ENCODE data around the gene GLUL.
"Not testable (repeated sequence)": the region's sequence is repeated elsewhere in the genome, so short reads cannot be mapped to it uniquely, and the experiment has no call there.

Gene GLUL

DNA sequence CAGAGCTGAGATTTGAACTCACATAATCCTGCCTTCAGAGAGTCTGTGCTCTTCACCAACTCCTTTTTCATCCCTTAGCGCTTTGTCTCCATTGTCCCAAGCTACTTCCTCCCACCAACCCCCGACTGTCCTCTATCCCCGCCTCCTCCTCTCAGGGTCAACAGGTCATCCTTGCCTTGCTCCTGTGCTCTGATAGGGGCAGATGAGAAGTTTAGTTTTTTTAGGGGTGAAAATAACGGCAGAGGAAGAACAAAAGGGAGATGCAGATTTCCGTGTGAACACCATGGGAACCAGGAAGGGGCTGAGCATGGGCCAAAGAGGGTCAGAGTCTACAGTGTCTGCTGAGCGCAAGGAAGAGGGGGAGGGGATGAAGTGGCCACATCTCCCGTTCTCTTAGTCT is 31.9 kb downstream of the GLUL start:
- no peak for DNase-seq

DNA sequence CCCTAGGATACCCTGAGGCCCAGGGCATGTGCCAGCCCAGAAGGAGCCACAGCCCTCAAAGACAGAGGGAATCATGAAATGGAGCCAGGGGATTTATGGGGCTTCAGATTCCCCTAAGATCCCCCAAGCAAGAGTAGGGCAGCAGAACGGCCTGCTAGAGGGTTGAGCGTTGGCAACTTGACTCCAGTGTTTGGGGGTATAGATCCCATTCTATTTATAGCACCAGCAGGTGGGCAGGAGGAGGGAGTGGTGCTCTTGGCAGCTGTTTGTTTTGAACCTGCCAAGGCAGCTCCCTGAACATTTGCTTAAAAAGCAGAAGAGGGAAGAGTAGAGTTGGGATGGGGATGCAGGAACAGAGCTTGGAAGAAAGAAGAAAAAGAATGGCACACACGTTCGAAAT is 33.7 kb downstream of the GLUL start:
- peak; percentile 22 for DNase-seq

DNA sequence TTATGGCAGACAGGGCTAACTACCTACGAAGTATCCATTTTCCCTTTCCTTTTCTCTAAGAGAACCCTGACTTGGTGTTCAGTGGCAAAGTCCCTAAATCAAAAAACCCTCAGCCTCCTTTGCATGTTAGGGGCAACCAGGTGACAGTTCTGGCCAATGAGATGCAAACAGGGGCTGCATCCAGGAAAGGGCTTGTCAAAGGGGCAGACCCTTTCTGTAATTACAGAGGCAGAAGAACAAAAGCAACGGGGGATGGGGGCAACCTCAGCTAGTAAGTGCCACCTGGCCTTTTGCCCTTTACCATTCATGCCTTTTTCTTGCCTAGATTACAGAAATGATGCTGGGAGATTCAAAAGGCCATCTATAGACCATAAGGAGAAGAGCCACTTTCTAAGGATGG is 34.4 kb downstream of the GLUL start:
- no peak for DNase-seq

DNA sequence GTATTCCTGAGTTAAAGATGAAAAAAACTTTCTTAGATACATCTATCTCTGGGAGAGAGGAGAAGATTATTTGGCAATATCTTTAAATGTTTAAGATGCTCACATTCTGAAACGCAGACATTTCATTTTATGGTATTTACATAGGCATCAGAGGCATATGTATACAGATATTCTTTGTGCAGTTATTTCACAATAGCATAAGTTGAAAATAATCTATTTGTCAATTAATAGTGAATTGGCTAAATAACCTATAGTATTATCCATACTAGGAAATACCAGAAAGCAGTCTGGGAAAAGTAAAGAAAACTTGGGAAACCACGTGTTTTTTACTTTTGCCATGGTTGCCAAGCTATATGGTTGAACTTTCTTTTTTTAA is 35.9 kb downstream of the GLUL start:
- no peak for DNase-seq

DNA sequence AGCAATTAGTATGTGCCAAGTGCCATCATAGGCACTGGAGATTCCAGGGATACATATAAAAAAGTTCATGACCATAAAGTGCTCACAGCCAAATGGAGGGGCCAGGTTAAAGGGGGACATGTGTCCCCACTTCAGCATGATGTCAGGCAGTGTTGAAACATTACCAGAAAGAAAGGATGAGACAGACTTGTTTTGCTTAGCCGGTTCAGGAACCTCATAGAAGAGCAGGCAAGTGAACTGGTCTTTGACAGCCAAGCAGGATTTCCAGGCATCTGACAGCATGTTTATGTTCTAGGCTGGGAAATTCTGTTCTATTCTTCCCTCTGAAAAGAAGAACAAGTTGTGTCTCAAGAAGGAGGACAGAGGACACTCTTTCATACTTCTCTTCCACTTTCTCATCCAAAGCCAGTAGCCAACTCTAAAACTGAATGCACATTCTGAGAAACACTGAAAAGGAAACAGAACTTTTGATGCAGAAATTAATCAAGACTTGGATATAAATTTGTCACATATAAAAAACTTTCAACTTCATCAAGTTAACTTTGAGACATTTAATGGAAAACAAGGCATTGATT is 39.7 kb downstream of the GLUL start:
- no peak for DNase-seq

DNA sequence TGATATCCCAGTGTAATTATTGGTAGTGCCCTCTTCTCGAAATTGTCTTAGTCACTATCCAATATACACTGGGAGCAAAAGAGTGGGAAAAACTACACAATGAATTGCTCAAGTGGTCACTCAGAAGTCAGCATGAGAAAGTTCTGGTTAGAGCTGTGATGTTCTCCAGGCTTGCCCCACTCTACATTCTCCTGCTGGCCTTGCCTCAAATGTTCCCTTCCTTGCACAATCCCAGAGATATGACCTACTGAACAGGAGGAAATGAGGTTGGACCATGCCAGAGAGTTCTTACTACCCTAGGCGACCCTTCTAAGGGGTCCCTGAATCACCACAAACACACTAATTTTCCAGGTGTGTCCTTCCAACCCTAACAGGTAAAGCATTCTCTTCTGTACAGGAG is 40.8 kb downstream of the GLUL start:
- no peak for DNase-seq

DNA sequence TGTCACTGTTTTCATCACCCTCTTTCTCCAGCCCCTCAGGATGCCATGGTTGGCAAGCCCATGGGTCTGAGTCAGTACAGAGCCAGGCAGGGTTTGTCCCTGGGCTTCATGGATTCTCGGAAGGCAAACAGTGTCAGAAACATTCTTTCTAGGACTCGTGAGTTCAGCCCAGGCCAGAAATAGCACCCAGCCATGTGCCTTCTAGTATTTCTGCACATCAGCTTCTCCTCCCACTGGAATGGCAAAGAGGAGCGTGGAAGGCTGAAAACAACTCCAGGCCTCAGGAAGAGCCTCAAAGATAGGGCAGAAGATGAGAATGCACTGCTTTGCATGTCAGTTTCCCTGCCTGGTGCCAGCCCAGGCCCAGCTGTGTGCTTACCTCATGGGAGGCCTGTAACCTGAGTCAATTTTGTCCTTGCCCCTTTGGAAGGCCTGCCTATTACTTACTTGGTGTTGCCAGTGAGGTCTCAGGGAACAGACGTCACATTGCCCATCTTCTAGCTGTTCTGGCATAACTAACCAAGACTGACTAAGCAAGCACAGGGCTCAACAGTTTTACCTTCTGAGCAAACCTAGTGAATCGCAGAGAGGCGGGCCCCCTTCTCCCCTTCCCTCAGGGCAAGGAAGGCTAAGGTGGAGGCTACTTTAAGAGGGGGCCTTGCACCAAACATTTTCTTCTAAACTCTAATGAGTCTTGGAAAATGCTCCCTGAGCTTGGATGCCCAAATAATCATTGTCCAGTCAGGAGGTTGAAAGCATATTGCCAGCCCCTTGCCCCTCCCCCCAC is 42.4 kb downstream of the GLUL start:
- no peak for DNase-seq

DNA sequence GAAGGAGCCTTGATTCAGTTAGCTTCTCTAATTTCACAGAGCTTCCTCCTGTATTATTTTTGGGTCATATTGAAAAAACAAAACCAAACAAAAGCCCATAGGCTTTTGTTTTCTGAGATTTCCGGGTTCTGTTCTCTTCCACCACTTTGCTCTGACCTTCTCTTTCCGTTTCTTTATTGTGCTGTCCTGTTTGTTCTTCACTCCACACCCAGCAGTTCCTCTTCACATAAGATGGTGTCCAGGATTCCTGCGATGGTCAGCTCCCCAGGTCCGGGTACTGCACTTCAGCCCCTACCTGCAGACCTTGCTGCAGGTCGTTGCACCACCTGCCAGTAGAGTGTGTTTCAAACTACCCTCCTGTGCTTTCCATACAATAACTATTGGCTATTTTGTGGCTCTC is 44.6 kb downstream of the GLUL start:
- DNase-seq: no peak

DNA sequence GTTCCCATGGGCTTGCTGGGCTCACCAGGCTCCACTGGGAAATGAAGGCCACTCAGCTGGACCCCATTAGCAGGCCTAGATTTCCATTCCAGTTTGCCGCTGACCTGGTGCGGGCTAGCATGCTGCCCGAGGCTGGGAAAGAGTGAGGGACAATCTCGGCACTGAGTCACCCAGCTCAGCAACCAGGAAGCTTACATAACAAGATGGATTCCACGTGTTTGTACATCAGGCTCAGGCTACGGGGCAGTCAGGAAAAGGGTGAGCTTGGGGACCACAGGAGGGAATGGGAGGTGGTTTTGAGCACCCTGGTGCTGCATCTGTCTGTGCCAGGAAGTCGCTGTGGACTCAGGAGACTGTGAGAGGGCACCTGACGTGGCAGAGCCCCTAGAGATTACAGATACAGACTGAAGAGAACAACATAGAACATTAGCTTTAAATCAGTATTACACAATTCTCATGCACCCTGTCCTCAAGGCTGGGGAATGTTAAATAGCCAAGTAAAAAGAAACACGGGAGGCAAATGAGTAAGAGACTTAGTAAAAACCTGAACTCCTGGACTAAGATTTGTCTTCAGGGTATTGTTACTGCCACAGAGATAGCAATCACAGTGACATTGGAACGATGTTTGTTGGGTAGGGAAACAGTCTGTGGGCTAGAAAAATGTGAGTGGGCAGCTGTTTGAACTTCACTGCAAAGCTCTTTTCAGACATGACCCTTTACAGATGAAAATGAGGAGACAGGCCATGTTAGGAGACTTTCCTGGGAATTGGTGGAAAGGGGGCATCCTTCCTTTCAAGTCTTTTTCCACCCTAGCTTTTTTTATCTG is 51.1 kb downstream of the GLUL start:
- no peak for DNase-seq

DNA sequence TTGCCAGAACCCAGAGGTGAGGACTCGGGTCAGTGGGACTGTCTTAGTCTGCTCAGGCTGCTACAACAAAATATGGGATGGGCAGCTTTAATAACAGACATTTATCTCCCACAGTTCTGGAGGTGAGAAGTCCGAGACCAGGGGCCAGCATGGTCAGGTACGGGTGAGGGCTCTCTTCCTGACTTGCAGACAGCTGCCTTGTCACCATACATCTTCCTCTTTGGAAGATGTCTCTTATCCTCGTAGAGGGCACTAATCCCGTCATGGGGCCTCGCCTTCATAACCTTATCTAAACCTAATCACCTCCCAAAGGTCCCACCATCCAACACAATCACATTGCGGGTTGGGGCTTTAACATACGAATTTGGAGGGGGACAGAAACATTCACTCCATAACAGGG is 51.9 kb downstream of the GLUL start:
- no peak for DNase-seq

DNA sequence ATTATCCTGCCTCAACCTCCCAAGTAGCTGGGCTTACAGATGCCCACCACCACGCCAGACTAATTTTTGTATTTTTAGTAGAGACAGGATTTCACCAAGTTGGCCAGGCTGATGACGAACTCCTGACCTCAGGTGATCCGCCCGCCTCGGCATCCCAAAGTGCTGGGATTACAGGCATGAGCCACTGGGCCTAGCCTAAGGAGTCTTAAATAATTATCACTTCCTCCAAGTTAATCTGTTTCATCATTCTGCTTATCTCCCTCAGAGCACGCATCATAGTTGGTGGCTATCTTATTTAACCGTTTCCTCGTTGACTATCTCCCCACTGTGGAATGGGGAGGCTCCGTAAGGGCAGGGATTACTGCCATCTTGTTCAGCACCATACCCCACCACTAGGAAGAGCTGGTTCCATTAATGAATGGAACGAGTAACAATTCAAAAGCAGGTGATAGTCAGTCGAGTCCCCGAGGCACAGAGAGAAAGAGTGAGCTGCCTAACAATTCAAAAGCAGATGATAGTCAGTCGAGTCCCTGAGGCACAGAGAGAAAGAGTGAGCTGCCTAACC is 52.7 kb downstream of the GLUL start:
- no peak for DNase-seq

DNA sequence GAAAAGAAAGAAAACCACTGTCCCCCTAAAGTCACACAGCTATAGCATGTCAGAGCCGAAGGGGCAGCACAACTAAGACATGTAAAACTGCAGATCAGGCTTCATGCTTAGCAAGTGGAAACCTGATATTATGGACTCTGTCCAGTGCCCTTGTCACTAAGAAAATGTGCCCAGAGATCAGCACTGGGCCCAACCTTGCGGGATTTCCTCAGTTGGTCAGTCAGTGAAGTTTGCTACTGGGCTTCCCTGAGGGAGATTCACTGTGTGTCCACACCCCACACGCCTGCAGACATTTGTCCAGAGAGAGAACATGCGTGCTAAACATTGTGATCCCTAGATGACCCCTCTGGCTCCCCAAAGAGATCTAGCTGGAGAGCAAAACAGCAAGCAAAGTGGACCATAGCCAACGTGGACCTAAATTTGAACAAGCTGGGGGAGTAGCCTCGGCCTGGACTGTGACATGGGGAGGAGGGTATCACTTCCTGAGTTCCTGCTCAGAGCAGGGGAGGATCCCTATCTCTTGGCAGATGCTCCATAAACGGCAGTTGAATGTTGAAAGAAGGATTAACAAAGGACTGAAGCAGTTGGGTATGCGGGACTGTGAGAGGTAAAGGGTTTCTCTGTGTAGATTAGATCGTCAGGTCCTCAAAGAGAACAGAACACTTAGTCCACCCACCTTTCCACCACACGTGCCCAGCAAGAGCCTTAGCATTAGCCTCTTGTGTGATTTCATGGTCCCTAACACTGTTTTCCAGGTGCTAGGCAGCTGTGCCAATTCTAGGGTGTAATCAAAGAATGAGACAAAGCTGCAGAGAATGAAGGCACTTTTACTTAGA is 53.6 kb downstream of the GLUL start:
- no peak for DNase-seq

DNA sequence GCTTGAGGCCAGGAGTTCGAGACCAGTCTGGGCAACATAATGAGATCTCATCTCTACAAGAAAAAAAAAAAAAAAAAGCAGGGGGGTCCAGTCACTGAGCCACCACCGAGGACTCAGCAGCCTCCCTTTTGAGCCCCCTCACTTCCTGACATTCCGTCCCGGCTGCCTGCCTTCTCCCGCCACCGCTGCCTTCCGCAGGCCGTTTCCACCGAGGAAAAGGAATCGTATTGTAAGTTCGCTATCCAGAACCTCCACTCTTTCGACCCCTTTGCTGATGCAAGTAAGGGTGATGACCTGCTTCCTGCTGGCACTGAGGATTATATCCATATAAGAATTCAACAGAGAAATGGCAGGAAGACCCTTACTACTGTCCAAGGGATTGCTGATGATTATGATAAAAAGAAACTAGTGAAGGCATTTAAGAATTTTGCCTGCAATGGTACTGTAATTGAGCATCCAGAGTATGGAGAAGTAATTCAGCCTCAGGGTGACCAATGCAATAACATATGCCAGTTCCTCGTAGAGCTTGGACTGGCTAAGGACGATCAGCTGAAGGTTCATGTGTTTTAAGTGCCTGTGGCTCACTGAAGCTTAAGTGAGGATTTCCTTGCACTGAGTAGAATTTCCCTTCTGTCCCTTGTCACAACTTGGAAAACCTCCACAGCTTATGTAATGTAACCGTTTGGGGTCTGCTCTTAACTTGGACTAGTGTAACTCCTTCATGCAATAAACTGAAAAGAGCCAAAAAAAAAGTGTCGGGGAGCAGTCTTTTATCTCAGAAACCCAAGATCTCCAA is 55.6 kb downstream of the GLUL start:
- DNase-seq: no peak

DNA sequence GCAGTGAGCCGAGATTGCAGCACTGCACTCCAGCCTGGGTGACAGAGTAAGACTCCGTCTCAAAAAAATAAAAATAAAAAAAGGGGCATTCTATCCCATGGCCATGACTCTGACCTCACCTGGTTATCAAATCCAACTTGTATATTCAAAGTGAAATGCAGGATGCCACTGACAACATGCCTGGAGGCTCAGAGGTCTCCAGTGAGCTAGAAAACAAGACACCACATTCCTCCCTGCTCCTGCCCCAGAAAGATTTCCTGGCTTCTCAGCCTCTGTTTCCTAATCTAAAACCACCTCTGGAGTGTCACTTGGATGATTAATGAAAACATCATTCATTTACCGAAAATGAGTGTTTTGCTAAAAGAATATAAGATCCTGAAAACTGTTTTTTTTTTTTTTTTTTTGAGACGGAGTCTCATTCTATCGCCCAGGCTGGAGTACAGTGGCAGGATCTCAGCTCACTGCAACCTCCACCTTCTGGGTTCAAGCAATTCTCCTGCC is 58.5 kb downstream of the GLUL start:
- DNase-seq: not testable (repeated sequence)

DNA sequence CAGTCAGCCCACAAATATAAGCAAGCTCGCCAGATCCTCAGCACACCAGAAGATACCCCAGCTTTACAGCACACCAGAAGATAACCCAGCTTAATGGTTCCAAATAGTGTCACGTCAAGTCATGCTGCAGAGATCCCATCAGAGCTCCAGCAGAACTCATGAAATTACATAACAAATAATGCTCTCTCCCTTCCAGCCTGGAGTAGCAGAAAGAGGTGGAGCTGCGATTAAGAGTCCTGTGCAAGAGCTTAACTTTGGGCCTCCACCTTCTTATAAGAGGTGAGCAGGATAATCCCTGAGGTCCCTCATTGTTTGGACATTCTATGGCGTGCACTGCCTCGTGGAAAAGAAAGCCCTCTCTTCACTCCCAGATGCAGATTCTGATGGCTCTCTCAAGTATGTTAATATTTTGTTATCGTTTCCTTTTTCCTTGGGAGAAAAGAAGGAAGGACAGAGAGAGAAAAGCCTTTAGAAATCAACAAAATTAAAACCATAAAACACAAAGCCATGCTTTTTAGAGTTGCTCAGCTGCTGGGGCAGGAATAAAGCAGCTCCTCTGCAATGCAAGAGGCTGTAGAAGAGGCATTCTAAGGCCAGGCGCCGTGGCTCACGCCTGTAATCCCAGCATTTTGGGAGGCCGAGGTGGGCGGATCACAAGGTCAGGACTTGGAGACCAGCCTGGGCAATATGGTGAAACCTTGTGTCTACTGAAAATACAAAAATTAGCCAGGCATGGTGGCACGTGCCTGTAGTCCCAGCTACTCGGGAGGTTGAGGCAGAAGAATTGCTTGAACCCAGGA is 59.1 kb downstream of the GLUL start:
- no peak for DNase-seq
